Cortex of kidney (tissue), 1 donor: ENCODE measurements around the gene CPSF7.
"Not testable (repeated sequence)": the region's sequence is repeated elsewhere in the genome, so short reads cannot be mapped to it uniquely, and the experiment has no call there.

Source experiments
- DNase-seq: peaks from one replicate; lab custom pipeline; 2025; lab: John Stamatoyannopoulos, UW

CPSF7 gene

GRCh38 chr11:61383859-61384258 lies 45.9 kb downstream of the CPSF7 start:
- DNase-seq, result not testable (repeated sequence)

- DNase-seq, result no peak
These were observed 48.9 kb downstream of the CPSF7 start for GRCh38 chr11:61380884-61381283.

DNA sequence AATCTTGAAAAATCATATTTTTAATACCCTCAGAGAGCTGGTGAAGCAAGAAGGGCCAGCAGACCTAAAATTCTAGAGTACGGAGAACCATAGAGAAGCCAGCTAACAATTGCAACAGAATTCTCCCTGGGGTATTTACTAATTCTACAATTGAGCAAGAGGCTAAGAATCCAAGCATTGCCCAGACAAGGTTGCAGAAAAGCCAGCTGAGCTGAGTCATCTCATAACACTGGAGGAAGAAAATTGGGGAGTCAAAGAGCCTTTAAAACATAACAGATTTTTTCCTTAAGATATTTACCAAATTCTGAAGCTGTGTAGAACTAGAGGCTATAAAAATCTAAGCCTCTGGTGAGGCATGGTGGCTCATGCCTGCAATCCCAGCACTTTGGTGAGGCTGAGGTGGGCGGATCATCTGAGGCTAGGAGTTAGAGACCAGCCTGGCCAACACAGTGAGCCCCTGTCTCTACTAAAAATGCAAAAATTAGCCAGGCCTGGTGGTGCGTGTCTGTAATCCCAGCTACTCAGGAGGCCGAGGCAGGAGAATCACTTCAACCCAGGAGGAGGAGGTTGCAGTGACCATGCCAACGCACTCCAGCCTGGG lies 51.0 kb downstream of the CPSF7 start:
- DNase-seq, result no peak

GRCh38 chr11:61377461-61378160 lies 52.2 kb downstream of the CPSF7 start:
- no peak for DNase-seq

DNA sequence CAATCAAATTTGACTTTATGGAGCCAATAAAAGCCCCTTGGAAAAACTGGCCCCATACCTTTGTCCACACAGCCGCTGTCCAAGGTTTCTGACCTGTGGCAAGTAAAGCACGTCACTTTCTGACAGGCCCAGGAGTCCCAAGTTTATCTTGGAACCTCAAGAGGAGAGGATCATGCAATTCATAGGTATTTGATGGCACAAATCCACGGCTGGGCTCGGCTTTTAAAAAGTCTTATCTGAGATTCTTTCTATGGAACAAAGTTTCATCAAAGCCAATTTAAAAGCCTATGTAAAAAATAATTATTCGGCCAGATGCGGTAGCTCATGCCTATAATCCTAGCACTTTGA lies 54.0 kb downstream of the CPSF7 start:
- no peak for DNase-seq

DNA sequence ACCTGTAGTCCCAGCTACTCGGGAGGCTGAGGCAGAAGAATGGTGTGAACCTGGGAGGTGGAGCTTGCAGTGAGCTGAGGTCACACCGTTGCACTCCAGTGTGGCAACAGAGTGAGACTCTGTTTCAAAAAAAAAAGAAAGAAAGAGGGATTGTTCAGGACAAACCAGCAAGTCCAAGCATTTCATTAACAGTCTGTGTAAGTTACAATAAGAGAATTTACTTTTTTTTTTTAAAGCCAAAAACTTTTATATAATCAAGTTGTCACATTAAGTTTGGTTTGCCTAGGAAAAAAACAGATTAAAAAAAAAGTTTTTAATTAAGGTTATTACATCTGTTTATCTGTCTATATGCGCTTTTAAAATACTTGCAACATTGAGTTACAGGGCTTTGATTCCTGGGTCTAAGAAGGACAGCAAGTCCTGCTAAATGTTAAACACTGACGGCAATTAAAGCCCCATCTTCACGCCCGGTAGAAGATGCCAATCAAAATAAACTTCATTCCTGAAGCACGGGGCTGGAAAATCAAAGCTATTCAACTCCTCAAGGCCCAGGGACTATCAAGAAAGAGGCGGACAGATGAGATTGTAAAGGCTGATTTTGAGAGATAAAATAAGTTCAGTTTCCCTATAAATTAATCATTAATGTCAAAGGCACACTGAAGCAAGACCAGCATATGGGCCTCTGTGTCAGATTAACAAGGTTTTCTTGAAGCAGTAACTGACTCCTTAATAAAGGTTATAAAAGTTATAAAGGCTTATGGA lies 56.9 kb downstream of the CPSF7 start:
- DNase-seq, result no peak

DNA sequence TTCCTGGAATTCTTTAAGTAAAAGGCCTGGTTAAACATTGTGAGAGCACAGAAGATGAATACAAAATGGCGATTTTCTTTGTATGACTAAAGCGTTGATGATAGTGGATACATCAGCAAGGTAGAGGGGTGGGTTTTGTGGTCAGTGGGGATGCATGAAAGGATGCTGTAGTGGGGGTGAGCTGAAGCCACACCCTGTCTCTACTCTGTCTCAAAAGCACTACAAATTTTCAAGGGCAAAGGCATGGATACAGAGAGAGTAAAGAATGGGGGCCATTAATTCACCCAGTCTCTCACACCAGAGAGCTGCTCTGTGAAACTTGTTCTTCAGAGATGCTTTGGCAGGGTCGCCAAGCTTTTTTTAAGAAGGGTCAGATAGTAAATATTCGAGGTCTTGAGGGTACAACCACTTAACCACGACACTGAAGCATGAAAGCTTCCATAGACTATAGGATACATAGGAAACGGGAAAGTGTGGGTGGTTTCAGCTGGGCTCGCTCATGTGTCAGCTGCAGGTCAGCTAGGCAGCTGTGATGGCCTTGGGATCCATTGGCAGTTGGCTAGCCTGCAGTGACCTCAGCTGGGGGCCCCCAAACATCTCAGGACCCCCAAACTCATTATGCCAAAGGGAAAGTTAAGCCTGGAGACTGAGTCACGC lies 59.3 kb downstream of the CPSF7 start:
- no peak for DNase-seq

DNA sequence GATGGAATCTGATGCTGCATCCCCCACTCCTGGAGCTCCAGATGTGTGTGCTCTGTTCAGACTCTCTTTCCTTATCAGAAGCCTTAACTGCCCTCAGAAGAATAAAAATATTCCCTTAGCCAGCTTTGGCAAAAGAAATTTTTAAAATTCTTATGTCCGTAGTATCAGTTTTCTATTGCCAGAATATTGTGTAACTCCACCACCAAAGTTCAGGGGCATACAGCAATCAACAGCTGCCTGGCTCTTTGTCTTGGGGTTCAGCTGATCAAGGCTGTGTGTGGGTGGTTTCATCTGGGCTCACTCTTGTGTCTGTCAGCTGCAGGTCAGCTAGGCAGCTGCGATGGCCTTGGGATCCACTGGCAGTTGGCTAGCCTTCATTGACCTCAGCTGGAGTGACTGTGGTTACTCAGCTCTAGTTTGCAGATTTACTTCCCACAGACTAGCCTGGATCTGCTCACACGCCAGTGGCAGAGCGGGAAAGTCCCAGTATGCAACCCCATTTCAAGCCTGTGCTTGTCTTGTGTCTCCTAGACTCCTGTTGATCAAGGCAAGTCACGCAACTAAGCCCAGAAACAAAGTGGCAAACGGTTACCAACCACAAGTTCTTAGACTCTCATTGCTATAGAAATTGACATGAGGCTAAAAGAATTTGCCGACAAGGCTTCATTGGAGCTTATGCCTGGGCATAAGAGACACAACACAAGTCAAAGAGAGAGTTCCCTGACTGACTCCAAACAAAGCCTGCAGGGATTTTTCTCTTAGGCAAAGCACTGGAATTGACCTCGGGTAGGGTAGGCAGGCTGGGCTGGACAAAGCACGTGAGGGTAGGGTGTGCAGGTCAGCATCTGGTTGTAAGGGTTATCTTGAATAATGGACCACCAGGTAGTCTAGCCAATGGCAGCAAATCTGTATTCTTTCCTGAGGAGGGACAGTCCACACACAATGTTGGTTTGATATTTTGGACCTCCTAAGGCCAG lies 60.1 kb downstream of the CPSF7 start:
- DNase-seq, result no peak

- no peak for DNase-seq
These were observed 61.1 kb downstream of the CPSF7 start for GRCh38 chr11:61368646-61369045.

DNA sequence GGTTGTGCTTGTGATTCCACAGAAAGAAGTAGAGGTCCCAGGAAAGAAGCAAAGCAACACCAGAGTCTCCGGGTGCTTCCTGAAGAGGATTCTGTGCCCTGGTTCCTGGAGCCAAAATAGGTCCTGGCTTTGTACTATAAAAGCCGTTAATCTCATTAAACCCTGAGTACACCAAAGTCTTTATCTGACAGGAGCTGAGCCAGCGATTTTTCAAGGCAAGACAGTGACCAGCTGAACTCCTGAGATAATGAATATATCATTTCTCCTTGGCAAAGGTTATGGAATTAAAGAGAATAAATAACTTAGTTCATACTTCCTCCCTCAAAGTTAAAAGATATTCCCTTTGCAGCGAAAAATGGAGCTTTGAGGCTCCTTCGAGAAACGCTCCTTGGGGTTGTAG lies 62.4 kb downstream of the CPSF7 start:
- no peak for DNase-seq

- DNase-seq, result no peak
These were observed 65.6 kb downstream of the CPSF7 start for GRCh38 chr11:61364012-61364675.

GRCh38 chr11:61362542-61362875 lies 67.3 kb downstream of the CPSF7 start:
- no peak for DNase-seq

- DNase-seq, result no peak
These were observed 67.8 kb downstream of the CPSF7 start, which contains the start of the genes CYB561A3 and TMEM138 for GRCh38 chr11:61361741-61362541. TSS of gene CYB561A3 (minus strand) at chr11:61361882. CDS start at chr11:61356713, 5,169 bp downstream. TSS of gene TMEM138 (plus strand) at chr11:61362374. CDS start at chr11:61364391, 2,017 bp downstream.

DNA sequence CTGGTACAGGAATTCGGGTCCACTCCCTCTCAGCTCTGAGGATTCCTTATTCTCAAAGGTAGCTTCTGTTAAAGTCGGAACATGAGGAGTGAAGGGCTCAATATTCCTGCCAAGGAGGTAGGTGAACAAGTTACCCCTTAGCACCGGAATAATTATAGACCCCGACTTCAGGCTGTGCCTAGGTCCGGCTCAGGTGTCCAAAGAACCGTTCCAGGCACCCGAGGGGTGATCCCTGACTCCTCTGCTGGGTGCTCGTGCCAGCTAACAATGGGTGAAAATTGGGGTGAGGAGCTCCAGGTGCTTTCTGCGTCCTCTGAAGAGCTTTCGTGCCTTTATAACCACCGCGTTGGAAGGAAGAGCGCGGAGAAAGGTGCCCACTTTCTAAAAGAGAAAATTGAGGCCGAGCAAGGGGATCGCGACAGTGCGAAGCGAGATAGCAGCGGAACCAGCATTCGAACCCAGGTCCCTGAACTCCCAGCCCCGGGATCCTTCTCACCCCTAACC lies 68.5 kb downstream of the CPSF7 start:
- no peak for DNase-seq

GRCh38 chr11:61359516-61359915 lies 70.3 kb downstream of the CPSF7 start:
- DNase-seq, result no peak

GRCh38 chr11:61358566-61358965 lies 71.2 kb downstream of the CPSF7 start:
- DNase-seq, result no peak

DNA sequence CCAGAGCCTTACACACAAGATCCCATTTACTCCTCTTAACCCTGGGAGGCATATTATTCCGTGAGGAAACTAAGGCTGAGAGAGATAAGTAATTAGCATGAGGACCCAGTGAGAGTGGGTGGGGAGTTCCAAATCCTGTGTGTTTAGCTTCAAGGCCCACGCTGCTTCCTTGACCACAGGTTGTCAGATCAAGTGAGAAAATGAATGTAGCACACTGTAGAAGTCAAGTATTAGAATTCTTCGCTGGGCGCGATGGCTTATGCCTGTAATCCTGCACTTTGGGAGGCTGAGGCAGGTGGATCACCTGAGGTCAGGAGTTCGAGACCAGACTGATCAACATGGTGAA lies 71.9 kb downstream of the CPSF7 start:
- no peak for DNase-seq

GRCh38 chr11:61357233-61357893 lies 72.4 kb downstream of the CPSF7 start:
- no peak for DNase-seq

DNA sequence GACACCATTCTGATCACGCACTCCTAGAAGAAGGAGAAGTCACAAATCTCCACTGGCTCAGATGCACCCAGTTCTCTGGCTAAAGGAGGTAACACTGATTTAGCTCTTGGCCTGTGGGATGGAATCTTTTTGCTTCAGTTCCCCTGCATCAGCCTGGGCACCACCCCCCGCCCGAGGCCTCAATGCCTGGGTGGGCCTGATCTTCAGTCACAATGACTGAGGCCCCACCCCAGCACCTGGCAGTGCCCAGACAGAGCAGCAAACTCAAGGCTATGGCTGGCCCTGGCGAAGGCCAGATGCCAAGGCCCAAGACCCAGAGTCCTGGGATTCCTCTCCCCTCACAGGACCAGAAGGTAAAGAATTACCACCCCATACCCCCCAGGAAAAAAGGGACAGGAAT lies 73.1 kb downstream of the CPSF7 start:
- DNase-seq, result no peak
